G401.6 (cell line): ENCODE data around the gene ZFP64.
"Not testable (repeated sequence)": the region's sequence is repeated elsewhere in the genome, so short reads cannot be mapped to it uniquely, and the experiment has no call there.

ENCODE experiments used
- FAIRE-seq: peaks from 2 replicates; lab custom pipeline; 2012; peaks lifted over from hg19 to GRCh38; lab: Jason Lieb, UNC

ZFP64 gene

DNA sequence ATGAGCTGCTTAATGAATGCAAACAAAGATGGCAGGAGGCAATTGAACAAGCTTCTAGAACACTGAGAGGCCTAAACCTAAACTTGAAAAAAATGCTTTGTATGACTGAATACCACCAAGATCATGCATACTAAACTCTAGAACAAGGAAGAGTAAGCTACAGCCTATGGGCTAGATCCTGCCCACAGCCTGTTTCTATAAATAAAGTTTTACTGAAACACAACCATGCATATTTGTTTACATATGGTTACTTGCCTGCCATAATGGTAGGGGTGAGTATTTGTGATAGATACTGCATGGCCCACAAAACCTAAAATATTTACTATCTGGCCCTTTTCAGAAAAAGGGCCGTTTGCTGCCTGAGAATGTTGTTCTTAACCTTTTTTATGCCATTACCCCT, 37.0 kb downstream of the ZFP64 start:
- FAIRE-seq = no peak

DNA sequence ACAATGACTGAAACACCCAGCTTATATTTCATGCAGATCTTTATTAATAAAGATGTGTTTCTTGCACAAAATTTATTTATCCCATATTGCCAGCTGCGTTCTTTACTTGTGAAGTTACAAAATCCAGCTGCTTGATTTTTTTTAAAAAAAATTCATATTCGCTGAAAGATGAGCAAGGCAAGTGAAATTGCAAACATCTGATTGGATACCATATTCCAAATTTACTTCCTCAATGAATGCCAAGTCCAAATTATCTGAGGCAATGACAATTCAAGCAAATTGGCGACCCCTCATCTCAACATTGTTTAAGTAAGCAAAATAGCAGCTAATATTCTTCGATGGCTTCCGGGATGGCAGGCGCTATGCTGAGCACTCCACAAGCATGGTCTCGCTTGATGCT, 37.7 kb downstream of the ZFP64 start:
- FAIRE-seq = no peak

- FAIRE-seq = no peak
Measured at GRCh38 chr20:52152921-52153320, 38.7 kb downstream of the ZFP64 start.

- no peak for FAIRE-seq
Measured at GRCh38 chr20:52152416-52152815, 39.2 kb downstream of the ZFP64 start.

DNA sequence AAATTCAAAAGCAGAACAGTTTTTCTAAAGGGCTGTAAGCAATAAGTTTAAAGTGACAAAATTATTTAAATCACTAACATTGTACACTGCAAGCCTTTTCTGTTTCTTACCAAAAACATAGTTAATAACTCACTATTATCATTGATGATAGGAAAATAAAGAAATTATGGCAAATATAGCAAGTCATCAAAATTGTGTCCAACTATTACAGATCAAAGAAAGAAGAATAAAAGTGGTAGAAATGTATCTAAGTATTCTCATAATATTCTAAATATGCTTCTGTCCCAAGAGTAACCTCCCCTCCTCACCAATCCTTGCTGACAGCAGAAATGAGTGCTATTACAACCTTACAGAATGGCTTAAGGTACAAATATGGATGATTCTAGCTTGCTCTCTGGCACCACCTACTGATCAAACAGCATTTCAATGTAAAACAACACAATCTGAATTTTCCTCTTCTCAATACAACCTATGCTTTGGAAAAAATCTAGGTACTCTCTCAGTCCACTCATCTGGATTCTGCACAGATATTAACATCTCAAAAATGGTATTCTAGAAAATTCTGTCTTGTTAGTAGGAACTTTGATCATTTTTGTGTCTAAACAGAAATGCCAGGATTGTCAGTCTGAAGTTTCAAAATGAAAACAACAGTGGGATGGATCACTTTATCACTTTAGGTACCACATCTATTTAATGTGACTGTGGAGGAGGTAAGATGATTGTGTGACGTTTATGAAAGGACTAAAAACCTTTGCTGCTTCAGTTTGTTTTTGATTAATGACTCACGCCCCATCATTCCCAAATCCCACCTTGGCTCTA, 40.9 kb downstream of the ZFP64 start:
- FAIRE-seq = peak; percentile 95

- no peak for FAIRE-seq
Measured at GRCh38 chr20:52145587-52145986, 46.0 kb downstream of the ZFP64 start.

DNA sequence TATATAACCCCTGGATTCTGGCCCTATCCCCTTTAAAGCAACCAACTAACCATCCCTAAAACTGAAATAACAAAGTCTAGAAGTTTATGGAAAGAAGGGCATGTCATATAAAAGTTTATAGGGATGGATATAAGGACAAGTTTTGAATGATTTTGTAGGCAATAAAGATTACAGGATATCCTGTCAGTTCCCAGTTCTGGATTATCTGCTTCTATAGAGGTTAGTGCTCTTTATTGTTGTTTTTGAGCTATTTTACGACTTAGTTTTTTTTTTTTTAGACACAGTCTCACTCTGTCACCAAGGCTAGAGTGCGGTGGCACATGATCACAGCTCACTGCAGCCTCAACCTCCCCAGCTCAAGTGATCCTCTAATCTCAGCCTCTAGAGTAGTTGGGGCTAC, 48.3 kb downstream of the ZFP64 start:
- FAIRE-seq = no peak

DNA sequence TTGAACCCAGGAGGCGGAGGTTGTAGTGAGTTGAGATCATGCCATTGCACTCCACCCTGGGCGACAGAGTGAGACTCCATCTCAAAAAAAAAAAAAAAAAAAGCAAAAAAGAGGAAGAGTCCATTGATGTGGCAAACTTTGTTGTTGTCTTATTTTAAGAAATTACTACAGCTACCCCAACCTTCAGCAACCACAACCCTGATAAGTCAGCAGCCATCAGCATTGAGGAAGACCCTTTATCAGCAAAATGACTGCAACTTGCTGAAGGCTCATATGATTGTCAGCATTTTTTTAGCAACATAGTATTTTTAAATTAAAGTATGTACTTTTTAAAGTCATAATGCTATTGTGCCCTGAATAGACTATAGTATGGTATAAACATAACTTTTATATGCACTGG, 48.8 kb downstream of the ZFP64 start:
- FAIRE-seq = no peak

DNA sequence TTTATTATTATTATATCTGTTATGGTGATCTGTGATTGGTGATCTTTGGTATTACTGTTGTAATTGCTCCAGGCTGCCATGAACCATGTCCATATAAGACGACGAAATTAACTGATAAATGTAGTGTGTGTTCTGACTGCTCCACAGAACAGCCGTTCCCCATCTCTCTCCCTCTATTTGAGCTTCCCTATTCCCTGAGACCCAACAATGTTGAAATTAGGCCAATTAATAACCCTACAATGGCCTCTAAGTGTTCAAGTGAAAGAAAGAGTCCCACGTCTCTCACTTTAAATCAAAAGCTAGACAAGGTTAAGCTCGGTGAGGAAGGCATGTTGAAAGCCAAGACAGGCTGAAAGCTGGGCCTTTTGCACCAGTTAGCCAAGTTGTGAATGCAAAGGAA, 51.6 kb downstream of the ZFP64 start:
- no peak for FAIRE-seq

DNA sequence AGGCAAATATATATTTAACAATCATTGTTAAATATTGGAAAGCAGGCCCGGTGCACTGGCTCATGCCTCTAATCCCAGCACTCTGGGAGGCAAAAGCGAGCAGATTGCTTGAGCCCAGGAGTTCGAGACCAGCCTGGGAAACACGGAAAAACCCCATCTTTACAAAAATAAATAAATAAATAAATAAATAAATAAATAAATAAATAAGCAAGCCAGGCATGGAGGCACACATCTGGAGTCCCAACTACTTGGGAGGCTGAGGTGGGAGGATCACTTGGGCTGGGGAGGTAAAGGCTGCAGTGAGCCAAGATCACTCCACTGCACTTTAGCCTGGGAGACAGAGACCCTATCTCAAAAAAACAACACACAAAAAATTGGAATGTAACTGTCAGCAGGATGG, 53.7 kb downstream of the ZFP64 start:
- FAIRE-seq = no peak

DNA sequence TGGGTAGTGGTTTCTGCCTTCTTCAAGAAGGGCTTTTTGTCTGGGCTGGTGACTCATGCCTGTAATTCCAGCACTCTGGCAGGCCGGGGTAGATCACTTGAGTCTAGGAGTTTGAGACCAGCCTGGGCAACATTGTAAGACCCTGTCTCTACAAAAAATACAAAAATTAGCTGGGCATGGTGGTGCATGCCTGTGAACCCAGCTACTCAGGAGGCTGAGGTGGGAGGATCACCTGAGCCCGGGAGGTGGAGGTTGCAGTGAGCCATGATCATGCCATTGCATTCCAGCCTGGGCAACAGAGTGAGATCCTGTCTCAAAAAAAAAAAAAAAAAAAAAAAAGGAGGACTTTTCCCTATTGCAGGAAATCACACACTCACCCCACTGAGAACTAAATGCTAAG, 57.9 kb downstream of the ZFP64 start:
- FAIRE-seq = not testable (repeated sequence)

DNA sequence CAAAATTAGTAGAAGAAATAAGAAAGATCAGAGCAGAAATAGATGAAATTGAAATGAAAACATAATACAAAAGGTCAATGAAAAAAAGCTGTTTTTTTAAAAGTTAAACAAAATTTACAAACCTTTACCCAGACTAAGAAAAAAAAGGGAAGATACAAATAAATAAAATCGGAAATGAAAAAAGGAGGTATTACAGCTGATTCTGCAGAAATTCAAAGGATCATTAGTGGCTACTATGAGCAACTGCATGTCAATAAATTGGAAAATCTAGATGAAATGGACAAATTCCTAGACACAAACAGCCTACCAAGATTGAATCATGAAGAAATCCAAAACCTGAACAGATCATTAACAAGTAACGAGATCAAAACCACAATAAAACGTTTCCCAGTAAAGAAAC, 59.2 kb downstream of the ZFP64 start:
- no peak for FAIRE-seq

DNA sequence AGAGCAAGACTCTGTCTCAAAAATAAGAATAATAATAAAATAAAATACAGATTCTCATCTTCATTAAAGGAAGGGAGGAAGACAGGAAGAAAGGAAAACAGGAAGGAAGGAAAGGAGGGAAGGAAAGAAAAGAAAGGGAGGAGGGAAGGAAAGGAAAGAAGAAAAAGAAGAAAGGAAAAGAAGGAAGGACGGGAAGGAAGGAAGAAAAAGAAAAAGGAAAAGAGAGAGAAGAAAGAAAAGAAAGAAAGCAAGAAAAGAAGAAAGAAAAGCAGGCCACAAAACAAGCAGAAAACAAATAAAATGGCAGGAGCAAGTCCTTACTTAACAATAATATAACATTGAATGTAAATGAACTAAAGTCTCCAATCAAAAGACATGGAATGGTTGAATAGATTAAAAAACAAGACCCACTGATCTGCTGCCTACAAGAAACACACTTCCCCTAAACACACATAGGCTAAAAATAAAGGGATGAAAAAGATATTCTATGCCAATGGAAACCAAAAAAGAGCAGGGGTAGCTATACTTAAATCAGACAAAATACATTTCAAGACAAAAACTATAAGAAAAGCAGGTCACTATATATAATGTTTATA, 60.4 kb downstream of the ZFP64 start:
- no peak for FAIRE-seq

GRCh38 chr20:52130406-52130805, 61.2 kb downstream of the ZFP64 start:
- no peak for FAIRE-seq

DNA sequence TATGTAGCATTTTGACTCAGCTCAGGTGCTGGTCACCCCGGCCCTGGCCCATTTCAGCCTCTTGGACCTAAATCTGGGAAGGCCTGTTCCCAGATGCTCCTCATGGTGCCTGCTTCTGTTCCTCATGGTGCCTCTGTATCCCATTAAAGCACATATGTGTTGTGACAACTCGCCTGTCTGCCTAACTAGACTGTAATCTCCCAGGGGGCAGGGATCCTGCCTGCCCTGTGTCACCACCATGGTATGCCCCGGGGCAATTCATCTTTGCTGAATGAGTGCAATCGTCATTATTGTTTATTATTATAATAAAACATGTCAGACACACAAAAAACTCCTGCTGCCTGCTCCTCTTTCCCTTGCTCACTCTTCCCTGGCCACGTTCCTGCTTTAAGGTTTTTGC, 62.0 kb downstream of the ZFP64 start:
- no peak for FAIRE-seq

DNA sequence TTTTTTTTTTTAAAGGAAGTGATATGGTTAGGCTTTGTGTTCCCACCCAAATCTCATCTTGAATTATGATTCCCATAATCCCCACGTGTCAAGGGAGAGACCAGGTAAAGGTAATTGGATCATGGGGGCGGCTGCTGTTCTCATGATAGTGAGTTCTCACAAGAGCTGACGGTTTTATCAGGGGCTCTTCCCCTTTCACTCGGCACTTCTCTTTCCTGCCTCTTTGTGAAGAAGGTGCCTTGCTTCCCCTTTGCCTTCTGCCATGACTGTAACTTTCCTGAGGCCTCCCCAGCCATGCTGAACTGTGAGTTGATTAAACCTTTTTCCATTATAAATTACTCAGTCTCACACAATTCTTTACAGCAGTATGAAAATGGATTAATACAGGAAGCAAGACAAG, 64.3 kb downstream of the ZFP64 start:
- no peak for FAIRE-seq

- FAIRE-seq = no peak
Measured at GRCh38 chr20:52124821-52125220, 66.8 kb downstream of the ZFP64 start.

DNA sequence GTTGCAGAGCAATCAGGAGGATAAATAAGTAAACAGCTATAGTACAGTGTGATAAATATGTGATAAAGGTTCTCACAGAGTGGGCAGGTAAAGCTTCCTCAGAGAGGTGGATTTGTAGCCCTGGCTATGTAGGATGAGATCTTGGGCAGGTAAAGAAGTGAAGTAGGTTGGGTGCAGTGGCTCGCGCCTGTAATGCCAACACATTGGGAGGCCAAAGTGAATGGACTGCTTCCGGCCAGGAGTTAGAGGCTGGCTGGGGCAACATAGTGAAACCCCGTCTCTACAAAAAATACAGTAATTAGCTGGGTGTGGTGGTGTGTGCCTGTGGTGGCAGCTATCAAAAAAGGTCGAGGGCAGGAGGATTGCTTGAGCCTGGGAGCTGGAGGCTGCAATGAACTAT, 72.9 kb downstream of the ZFP64 start:
- no peak for FAIRE-seq

- FAIRE-seq = no peak
Measured at GRCh38 chr20:52118016-52118623, 73.5 kb downstream of the ZFP64 start.

GRCh38 chr20:52110456-52110855, 81.1 kb downstream of the ZFP64 start:
- no peak for FAIRE-seq

- FAIRE-seq = peak; percentile 99
Measured at GRCh38 chr20:52105442-52106422, 85.8 kb downstream of the ZFP64 start.
